Lower leg skin (tissue), 4 donors: ENCODE results near the gene RNASE7. TPM values are rescaled to one million over a fixed set of nuclear protein-coding genes. Genes with fewer than 3 reads are reported as not detected.
A peak's percentile ranks its signal among the peaks of the same experiment; 100 is the strongest.
"Not testable (repeated sequence)": the region's sequence is repeated elsewhere in the genome, so short reads cannot be mapped to it uniquely, and the experiment has no call there.

Experiments
- DNase-seq, 2 donors: peaks; one replicate each; pipeline ENCODE4 v3.0.0-alpha.2; 2019; ENCODE audit warnings: low spot score in 2 of 2
- H3K4me3 ChIP-seq: fragments of 200-600 bp; sonication (generic); 2 replicates; pipeline ENCODE4 v1.5.1; 2017; ENCODE audit warnings: mild to moderate bottlenecking, low read depth; ENCODE audit not compliant: poor library complexity, severe bottlenecking
- CTCF ChIP-seq, 3 donors: fragments of 450-650 bp; IDR thresholded peaks; one replicate each; pipeline ENCODE4 v1.5.1; 2016; ENCODE audit warnings: antibody characterized with exemption in 3 of 3, mild to moderate bottlenecking in 3 of 3, moderate library complexity in 2 of 3
- POLR2A ChIP-seq, 2 donors: fragments of 450-650 bp; IDR thresholded peaks; one replicate each; pipeline ENCODE4 v1.6.1; 2016 to 2017; ENCODE audit warnings: antibody characterized with exemption in 2 of 2, mild to moderate bottlenecking in 1 of 2, moderate library complexity in 1 of 2
- WGBS, 2 donors: methylation state at CpG; one replicate each; pipeline ENCODE4 v1.1.5; 2018; 5-methylcytosine and 5-hydroxymethylcytosine counted together
- intact Hi-C: fragments of 100-400 bp; cut with DNase I; formaldehyde crosslinking; loops from one replicate; pipeline ENCODE4 v1.15.0; 2023; ENCODE audit warnings: low total_unique reads
- total RNA-seq, 4 donors: library from RNA; depleted of rRNA; stranded (reverse); fragments of >200 nt; gene quantifications; one replicate each; pipeline ENCODE4 v1.1.0, GENCODE V29; 2016

The RNASE7 gene
- total RNA-seq, 4 donors from 2014 or later = 34.1 to 83.3 (median 47.8) TPM

DNA sequence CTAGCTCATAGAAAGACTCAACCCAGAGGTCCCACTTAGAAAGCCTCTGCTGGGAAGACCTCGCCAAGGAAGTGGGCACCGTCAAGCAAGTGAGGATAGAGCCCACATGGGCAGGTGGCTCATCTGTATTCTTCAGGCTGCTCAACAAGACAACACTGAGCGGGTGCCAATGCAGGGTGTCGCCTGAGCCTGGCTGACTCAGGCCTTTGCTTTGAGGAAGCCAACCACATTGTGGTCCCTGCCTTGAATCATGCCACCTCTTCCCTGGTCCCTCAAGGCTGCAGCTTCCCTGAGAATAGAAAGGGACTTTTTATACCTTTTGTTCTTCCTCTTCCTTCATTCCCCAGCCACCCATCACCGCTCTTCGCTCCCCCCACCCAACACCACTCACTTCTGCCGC lies 5.4 kb upstream of the RNASE7 start:
- peak in 1 of 2 donors; percentile 81 for DNase-seq
- H3K4me3 ChIP-seq = no peak overlapping the region
- intact Hi-C loops = no loop called here
- 81 to 86% methylated on average over 7 of the region's 7 CpGs for WGBS, 2 donors
- TF ChIP-seq CTCF (IDR thresholded peaks at IDR 0.05) = no peak
- no peak for TF ChIP-seq POLR2A (IDR thresholded peaks at IDR 0.05)

GRCh38 chr14:21037156-21037555 lies 5.0 kb upstream of the RNASE7 start:
- TF ChIP-seq CTCF (IDR thresholded peaks at IDR 0.05) = no peak
- TF ChIP-seq POLR2A (IDR thresholded peaks at IDR 0.05) = no peak
- intact Hi-C loops = no loop called here
- 78 to 80% methylated on average over 3 of the region's 3 CpGs for WGBS, 2 donors
- no peak overlapping the region for H3K4me3 ChIP-seq
- no peak for DNase-seq

GRCh38 chr14:21038441-21039422 lies 3.4 kb upstream of the RNASE7 start:
- TF ChIP-seq CTCF (IDR thresholded peaks at IDR 0.05) (no peak), POLR2A (IDR thresholded peaks at IDR 0.05) (no peak)
- intact Hi-C loops = no loop called here
- no peak overlapping the region for H3K4me3 ChIP-seq
- peak; percentile 81 to 96 for DNase-seq
- WGBS, 2 donors = 14 to 18% methylated on average over 10 of the region's 10 CpGs

GRCh38 chr14:21039585-21040369 lies 2.4 kb upstream of the RNASE7 start:
- DNase-seq = peak in 1 of 2 donors; percentile 82
- WGBS, 2 donors = 44% methylated on average over 8 of the region's 8 CpGs
- TF ChIP-seq CTCF (IDR thresholded peaks at IDR 0.05) = peak in 1 of 3 donors; percentile 64
- TF ChIP-seq POLR2A (IDR thresholded peaks at IDR 0.05) = no peak
- H3K4me3 ChIP-seq = no peak overlapping the region
- intact Hi-C loops = no loop called here

DNA sequence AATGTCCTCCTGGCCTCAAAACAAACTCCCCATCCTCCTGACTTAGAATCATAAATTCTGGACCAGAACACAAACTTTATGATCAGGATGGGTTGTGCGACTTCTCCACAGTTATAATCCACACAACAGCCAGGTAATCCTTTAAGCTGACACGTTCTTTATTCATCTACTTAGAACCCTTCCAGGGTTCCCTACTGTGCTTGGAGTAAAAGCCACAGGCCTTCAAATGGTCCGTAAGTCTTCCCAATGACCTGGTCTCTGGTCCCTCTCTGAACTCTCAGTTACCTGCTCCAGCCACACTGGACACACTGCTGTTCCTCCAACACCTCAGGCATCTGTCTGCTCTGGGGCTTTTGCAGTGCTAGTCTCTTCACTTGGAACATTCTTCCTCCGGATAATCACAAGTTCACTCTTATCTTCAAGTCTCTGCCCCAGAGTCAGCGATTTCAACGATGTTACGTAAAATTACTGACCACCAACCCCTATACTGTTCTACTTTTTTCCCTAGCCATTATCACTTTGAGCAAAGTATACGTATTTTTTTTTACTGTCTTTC lies 1.7 kb upstream of the RNASE7 start:
- WGBS, 2 donors = 63 to 68% methylated on average over 8 of the region's 8 CpGs
- no peak for TF ChIP-seq POLR2A (IDR thresholded peaks at IDR 0.05)
- no peak for TF ChIP-seq CTCF (IDR thresholded peaks at IDR 0.05)
- peak in 1 of 2 donors; percentile 70 for DNase-seq
- intact Hi-C loops = no loop called here
- no peak overlapping the region for H3K4me3 ChIP-seq

GRCh38 chr14:21040941-21041340 lies 1.2 kb upstream of the RNASE7 start:
- H3K4me3 ChIP-seq, intact Hi-C loops: not testable (repeated sequence)
- DNase-seq = peak in 1 of 2 donors; percentile 9
- 82 to 88% methylated on average over 3 of the region's 3 CpGs for WGBS, 2 donors
